Gastroesophageal sphincter (tissue), 3 donors: ENCODE data around the gene GABRG3.

Experiments
- CTCF ChIP-seq, 4 experiments: fragments of 200-600 bp in 2 of 4; fragments of 450-650 bp in 2 of 4; sonication (generic) in 1 of 4; IDR thresholded peaks; one replicate each; pipeline ENCODE4 v1.5.1; 2017 to 2019; ENCODE audit warnings: antibody characterized with exemption in 4 of 4, mild to moderate bottlenecking in 2 of 4, moderate library complexity in 2 of 4
- POLR2A ChIP-seq, 2 donors: fragments of 450-650 bp; IDR thresholded peaks; one replicate each; pipeline ENCODE4 v1.6.1; 2017; ENCODE audit warnings: antibody characterized with exemption in 2 of 2, mild to moderate bottlenecking in 2 of 2, moderate library complexity in 1 of 2
- POLR2AphosphoS5 ChIP-seq: sonication (generic); formaldehyde crosslinking; IDR thresholded peaks from one replicate; pipeline ENCODE4 v1.6.1; 2017; ENCODE audit warnings: antibody characterized with exemption

- TF ChIP-seq POLR2AphosphoS5 (no peak), CTCF (IDR thresholded peaks at IDR 0.05) (no peak), POLR2A (IDR thresholded peaks at IDR 0.05) (no peak)
Measured at GRCh38 chr15:27426805-27427204, 455.8 kb downstream of the GABRG3 start.
